K562 (cell line): Measurements from ENCODE around the gene TMEM88. TPM values are rescaled to one million over a fixed set of nuclear protein-coding genes. Genes with fewer than 3 reads are reported as not detected.

ENCODE experiments used
- ATAC-seq: fragments of 200-7000 bp; cut with Tn5 transposase; 3 replicates; pipeline ENCODE4 v1.9.1; 2020; ENCODE audit warnings: moderate library complexity
- BruUV-seq: library from RNA; stranded (reverse); fragments of 400-500 nt; replicated peaks from 2 replicates; lab custom pipeline; 2021; lab: Mats Ljungman, UMichigan
- CTCF ChIA-PET: fragments of 300-600 bp; formaldehyde crosslinking; extraction: SDS; loops from one replicate; lab custom pipeline; 2021; ENCODE audit warnings: low intra/inter-chr PET ratio; lab: Yijun Ruan, JAX
- POLR2A ChIA-PET: fragments of 300-600, 350-650 bp; sonication (Branson Sonifier 250); formaldehyde crosslinking; extraction: SDS; loops from one replicate; lab custom pipeline; 2021; ENCODE audit warnings: antibody characterized with exemption, inconsistent platforms; lab: Yijun Ruan, JAX
- DNase-seq, 4 experiments: peaks; one replicate each; pipeline versions ENCODE4 v3.0.0 to v3.0.0-alpha.2; 2011 to 2018; ENCODE audit warnings: low spot score in 3 of 4, mixed read lengths in 3 of 4; ENCODE audit errors: extremely low read depth in 1 of 4
- FAIRE-seq: peaks from 2 replicates; lab custom pipeline; 2011; peaks lifted over from hg19 to GRCh38; lab: Jason Lieb, UNC
- H2AFZ ChIP-seq: 2 replicates; pipeline ENCODE4 v1.6.0; 2011; ENCODE audit warnings: low read depth, low read length, control low read depth, inconsistent platforms
- H3K27ac ChIP-seq: fragments of 200-600 bp; 3 replicates; pipeline ENCODE4 v1.8.0; 2011; ENCODE audit warnings: low read depth, mild to moderate bottlenecking, control low read depth, inconsistent platforms, low read length, moderate library complexity, mixed read lengths; ENCODE audit errors: extremely low read depth
- H3K27me3 ChIP-seq, 2 experiments: fragments of 300-600 bp in 1 of 2; 2 replicates in 1 of 2; 3 replicates in 1 of 2; pipeline versions ENCODE4 v1.6.0 to v1.8.0; 2011; ENCODE audit warnings: inconsistent platforms in 2 of 2, low read length in 2 of 2, mild to moderate bottlenecking in 1 of 2, mixed read lengths in 1 of 2, moderate library complexity in 1 of 2; ENCODE audit not compliant: control insufficient read depth in 2 of 2, insufficient read depth in 2 of 2
- H3K36me3 ChIP-seq: fragments of 300-600 bp; 3 replicates; pipeline ENCODE4 v1.8.0; 2011; ENCODE audit warnings: mild to moderate bottlenecking, low read length, inconsistent platforms; ENCODE audit not compliant: control insufficient read depth, insufficient read depth
- H3K4me1 ChIP-seq, 2 experiments: fragments of 200-600 bp in 1 of 2; replicated peaks in 1 of 2; 2 replicates in 1 of 2; 3 replicates in 1 of 2; pipeline versions ENCODE4 v1.5.1 to v1.8.0; 2011; ENCODE audit warnings: inconsistent platforms in 2 of 2, low read length in 2 of 2, mild to moderate bottlenecking in 1 of 2, mixed read lengths in 1 of 2, moderate library complexity in 1 of 2; ENCODE audit not compliant: control insufficient read depth in 2 of 2, insufficient read depth in 2 of 2
- H3K4me2 ChIP-seq: 2 replicates; pipeline ENCODE4 v1.6.1; 2011; ENCODE audit warnings: low read length, control low read depth, inconsistent platforms, mixed read lengths; ENCODE audit not compliant: insufficient read depth
- H3K4me3 ChIP-seq: fragments of 200-600 bp; sonication (generic), shearing (Covaris generic); 2 replicates; pipeline ENCODE4 v1.5.1; 2016; ENCODE audit warnings: control low read depth, inconsistent platforms
- H3K79me2 ChIP-seq: fragments of 200-600 bp; 3 replicates; pipeline ENCODE4 v1.8.0; 2011; ENCODE audit warnings: low read length, inconsistent platforms; ENCODE audit not compliant: control insufficient read depth, insufficient read depth
- H3K9ac ChIP-seq, 2 experiments: 2 replicates each; pipeline versions ENCODE4 v1.6.0 to v1.6.1; 2011; ENCODE audit warnings: low read depth in 2 of 2, low read length in 2 of 2, control low read depth in 1 of 2, inconsistent platforms in 1 of 2, mild to moderate bottlenecking in 1 of 2, mixed read lengths in 1 of 2; ENCODE audit not compliant: insufficient read depth in 1 of 2
- H3K9me1 ChIP-seq: one replicate; pipeline ENCODE4 v1.6.0; 2011; ENCODE audit warnings: inconsistent platforms, mild to moderate bottlenecking, low read length, moderate library complexity; ENCODE audit not compliant: control insufficient read depth, insufficient read depth
- H3K9me3 ChIP-seq: replicated peaks from 2 replicates; pipeline ENCODE4 v1.5.1; 2011; ENCODE audit warnings: low read depth, low read length, inconsistent platforms; ENCODE audit not compliant: control insufficient read depth, insufficient read depth
- H4K20me1 ChIP-seq: replicated peaks from 2 replicates; pipeline ENCODE4 v1.6.1; 2011; ENCODE audit warnings: low read length, inconsistent platforms, mixed read lengths; ENCODE audit not compliant: control insufficient read depth, insufficient read depth
- HDGF ChIP-seq: fragments of 450-650 bp; IDR thresholded peaks from 2 replicates; pipeline ENCODE4 v1.6.1; 2016
- HMBOX1 ChIP-seq: sonication (generic); IDR thresholded peaks from 2 replicates; pipeline ENCODE4 v1.6.1; 2016
- HMGN3 ChIP-seq: IDR thresholded peaks from 2 replicates; pipeline ENCODE4 v1.6.1; 2011; ENCODE audit warnings: borderline replicate concordance, low read depth, mild to moderate bottlenecking, mixed read lengths, low read length; ENCODE audit not compliant: insufficient read length; ENCODE audit errors: extremely low read depth
- ILF3 ChIP-seq: fragments of 450-650 bp; IDR thresholded peaks from 2 replicates; pipeline ENCODE4 v1.6.1; 2018; ENCODE audit warnings: antibody characterized with exemption, mild to moderate bottlenecking, moderate library complexity, borderline replicate concordance
- KDM5B ChIP-seq: fragments of 200-600 bp; sonication (generic); IDR thresholded peaks from 2 replicates; pipeline ENCODE4 v1.6.1; 2012; ENCODE audit warnings: low read depth, mild to moderate bottlenecking, moderate library complexity, low read length, control low read depth, inconsistent platforms; ENCODE audit not compliant: insufficient replicate concordance
- MYBL2 ChIP-seq, 2 experiments: fragments of 450-650 bp in 1 of 2; sonication (generic) in 1 of 2; formaldehyde crosslinking in 1 of 2; IDR thresholded peaks; 2 replicates each; pipeline versions ENCODE4 v1.6.1 to v1.8.1; 2017 to 2022; ENCODE audit warnings: borderline replicate concordance in 1 of 2, inconsistent platforms in 1 of 2, low read depth in 1 of 2, mild to moderate bottlenecking in 1 of 2, missing genetic modification reagents in 1 of 2, moderate library complexity in 1 of 2
- NFE2 ChIP-seq: IDR thresholded peaks from 2 replicates; pipeline ENCODE4 v1.6.1; 2014; ENCODE audit warnings: antibody characterized with exemption, low read depth
- POLR2B ChIP-seq: fragments of 450-650 bp; IDR thresholded peaks from 2 replicates; pipeline ENCODE4 v1.6.1; 2018; ENCODE audit warnings: low read depth; ENCODE audit not compliant: partially characterized antibody
- POLR2G ChIP-seq: fragments of 200-400 bp; formaldehyde crosslinking; IDR thresholded peaks from 2 replicates; pipeline ENCODE4 v1.6.1; 2017; ENCODE audit warnings: low read depth, mild to moderate bottlenecking, antibody characterized with exemption, low read length, moderate library complexity
- RBFOX2 ChIP-seq: fragments of 200-400 bp; formaldehyde crosslinking; IDR thresholded peaks from 2 replicates; pipeline ENCODE4 v1.6.1; 2017; ENCODE audit warnings: low read depth, mild to moderate bottlenecking, low read length, moderate library complexity
- RBM22 ChIP-seq: fragments of 200-400 bp; formaldehyde crosslinking; IDR thresholded peaks from 2 replicates; pipeline ENCODE4 v1.6.1; 2018; ENCODE audit warnings: low read length, low read depth; ENCODE audit not compliant: poor library complexity, severe bottlenecking
- SOX6 ChIP-seq: fragments of 450-650 bp; IDR thresholded peaks from 2 replicates; pipeline ENCODE4 v1.6.1; 2014; ENCODE audit warnings: mild to moderate bottlenecking
- SREBF2 ChIP-seq: sonication (generic); formaldehyde crosslinking; IDR thresholded peaks from 2 replicates; pipeline ENCODE4 v1.4.0; 2020; ENCODE audit warnings: mild to moderate bottlenecking, missing genetic modification reagents
- TFAM ChIP-seq: fragments of 250-450 bp; sonication (Bioruptor Pico); conservative IDR thresholded peaks from 2 replicates; pipeline ENCODE4 v1.5.0; 2021; ENCODE audit warnings: mild to moderate bottlenecking, moderate library complexity
- ZNF3 ChIP-seq: fragments of 250-450 bp; sonication (Bioruptor Pico); IDR thresholded peaks from 2 replicates; pipeline ENCODE4 v1.5.0; 2021; ENCODE audit warnings: mild to moderate bottlenecking, moderate library complexity
- WGBS: fragments of 100-300 bp; shearing (Covaris generic); methylation state at CpG from one replicate; pipeline ENCODE4 v1.1.6; 2016; ENCODE audit warnings: low coverage, mixed read lengths; ENCODE audit not compliant: insufficient coverage; ENCODE audit errors: missing lambda C conversion rate; 5-methylcytosine and 5-hydroxymethylcytosine counted together
- in situ Hi-C: fragments of 300-500 bp; cut with MboI; formaldehyde crosslinking; loops from 4 replicates; pipeline ENCODE4 v1.15.0; 2018; ENCODE audit warnings: inconsistent platforms, mixed read lengths
- intact Hi-C: fragments of 100-400 bp; cut with micrococcal nuclease; formaldehyde crosslinking; loops from 2 replicates; pipeline ENCODE4 v1.14.2; 2022
- polyA plus RNA-seq, 8 experiments: library from polyadenylated mRNA; depleted of rRNA in 4 of 8; stranded (reverse) in 5 of 8; unstranded in 3 of 8; fragments of >200 nt; fragmentation: Nextera tagmentation in 2 of 8; fragmentation: Illumina TruSeq in 1 of 8; extraction: Ambion mirVana in 2 of 8; extraction: Trizol in 1 of 8; gene quantifications; 2 replicates each; pipeline versions ENCODE4 v1.2.1 to v1.2.3, GENCODE V29; 2011 to 2014; ENCODE audit warnings: inconsistent platforms in 1 of 8, missing spikeins in 1 of 8
- total RNA-seq, 7 experiments: library from RNA; depleted of rRNA in 6 of 7; stranded (reverse); fragments of >200 nt in 6 of 7; fragmentation: Illumina TruSeq in 2 of 7; extraction: Trizol in 2 of 7; gene quantifications; 2 replicates each; pipeline versions ENCODE4 v1.2.1 to v1.2.3, GENCODE V29; 2011 to 2021; ENCODE audit warnings: low replicate concordance in 1 of 7
- TF ChIP-seq, protein P1 (sequence below): sonication (generic); formaldehyde crosslinking; IDR thresholded peaks from 2 replicates; pipeline ENCODE4 v1.8.1; 2023; ENCODE audit warnings: mild to moderate bottlenecking, missing genetic modification reagents
- TF ChIP-seq, protein P2 (sequence below): fragments of 450-650 bp; formaldehyde crosslinking; IDR thresholded peaks from 2 replicates; pipeline ENCODE4 v1.4.0; 2020; ENCODE audit warnings: mild to moderate bottlenecking, mixed read lengths

TMEM88 gene
- total and polyA plus RNA-seq, 9 of the 15 experiments (the other 6 are each of a cell fraction or from before 2014, with no cell fraction given) = 0.10 to 1.4 (median 0.36) TPM; not detected in 3

GRCh38 chr17:7849130-7849750 lies 5.6 kb upstream of the TMEM88 start:
- ATAC-seq = no peak
- WGBS = 100% methylated on average over 2 of the region's 35 CpGs
- CTCF ChIA-PET = no interaction called here

More at GRCh38 chr17:7849130-7849750, 5.6 kb upstream of the TMEM88 start:
- no peak for FAIRE-seq
- H3K36me3 ChIP-seq = peaks cover 71% of the 10 kb centered on the region; the same call in 2 of the 3 replicates
- TF ChIP-seq RBM22 (peak; percentile 61), HMGN3 (no peak), HMBOX1 (no peak), POLR2B (peak; percentile 22), MYBL2 (IDR thresholded peaks at IDR 0.05; ENCODE audit: low read depth) (no peak), MYBL2 (CRISPR knock-in tag; IDR thresholded peaks at IDR 0.05; ENCODE audit: borderline replicate concordance) (no peak), RBFOX2 (peak; percentile 61), KDM5B (no peak), POLR2G (peak; percentile 72), HDGF (no peak), NFE2 (no peak), TFAM (CRISPR knock-in tag) (no peak), SREBF2 (CRISPR knock-in tag) (no peak), ZNF3 (CRISPR knock-in tag) (no peak), ILF3 (no peak), SOX6 (no peak)
- TF ChIP-seq, protein P1, sequence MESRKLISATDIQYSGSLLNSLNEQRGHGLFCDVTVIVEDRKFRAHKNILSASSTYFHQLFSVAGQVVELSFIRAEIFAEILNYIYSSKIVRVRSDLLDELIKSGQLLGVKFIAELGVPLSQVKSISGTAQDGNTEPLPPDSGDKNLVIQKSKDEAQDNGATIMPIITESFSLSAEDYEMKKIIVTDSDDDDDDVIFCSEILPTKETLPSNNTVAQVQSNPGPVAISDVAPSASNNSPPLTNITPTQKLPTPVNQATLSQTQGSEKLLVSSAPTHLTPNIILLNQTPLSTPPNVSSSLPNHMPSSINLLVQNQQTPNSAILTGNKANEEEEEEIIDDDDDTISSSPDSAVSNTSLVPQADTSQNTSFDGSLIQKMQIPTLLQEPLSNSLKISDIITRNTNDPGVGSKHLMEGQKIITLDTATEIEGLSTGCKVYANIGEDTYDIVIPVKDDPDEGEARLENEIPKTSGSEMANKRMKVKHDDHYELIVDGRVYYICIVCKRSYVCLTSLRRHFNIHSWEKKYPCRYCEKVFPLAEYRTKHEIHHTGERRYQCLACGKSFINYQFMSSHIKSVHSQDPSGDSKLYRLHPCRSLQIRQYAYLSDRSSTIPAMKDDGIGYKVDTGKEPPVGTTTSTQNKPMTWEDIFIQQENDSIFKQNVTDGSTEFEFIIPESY = peak; percentile 55; the same call in 1 of the 2 replicates
- TF ChIP-seq, protein P2, sequence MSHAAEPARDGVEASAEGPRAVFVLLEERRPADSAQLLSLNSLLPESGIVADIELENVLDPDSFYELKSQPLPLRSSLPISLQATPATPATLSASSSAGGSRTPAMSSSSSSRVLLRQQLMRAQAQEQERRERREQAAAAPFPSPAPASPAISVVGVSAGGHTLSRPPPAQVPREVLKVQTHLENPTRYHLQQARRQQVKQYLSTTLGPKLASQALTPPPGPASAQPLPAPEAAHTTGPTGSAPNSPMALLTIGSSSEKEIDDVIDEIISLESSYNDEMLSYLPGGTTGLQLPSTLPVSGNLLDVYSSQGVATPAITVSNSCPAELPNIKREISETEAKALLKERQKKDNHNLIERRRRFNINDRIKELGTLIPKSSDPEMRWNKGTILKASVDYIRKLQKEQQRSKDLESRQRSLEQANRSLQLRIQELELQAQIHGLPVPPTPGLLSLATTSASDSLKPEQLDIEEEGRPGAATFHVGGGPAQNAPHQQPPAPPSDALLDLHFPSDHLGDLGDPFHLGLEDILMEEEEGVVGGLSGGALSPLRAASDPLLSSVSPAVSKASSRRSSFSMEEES = no peak
- H3K4me1 ChIP-seq = peaks cover 0 to 32% of the 10 kb centered on the region in 2 experiments; a peak in 3 of 5 replicates
- no peak for DNase-seq
- no peak overlapping the region for H3K27ac ChIP-seq
- H3K27me3 ChIP-seq = no peaks in the 10 kb centered on the region
- H3K9ac ChIP-seq = no peak overlapping the region
- no peak overlapping the region for H3K4me2 ChIP-seq
- H3K9me3 ChIP-seq = no peaks in the 10 kb centered on the region
- H4K20me1 ChIP-seq = peaks cover 4% of the 10 kb centered on the region; the same call in 1 of the 2 replicates
- H3K9me1 ChIP-seq = peaks cover 3% of the 10 kb centered on the region
- POLR2A ChIA-PET = interaction anchor here (1.3 to 1.6 kb wide), 3 partner anchors 7 to 10 kb away, joined by 4 to 8 read pairs (median 6); partner anchors contain the start of genes CYB5D1 and NAA38
- no peak overlapping the region for H2AFZ ChIP-seq
- intact Hi-C loops = no loop called here
- in situ Hi-C loops = no loop called here
- H3K4me3 ChIP-seq = no peak overlapping the region
- no TSS peak for BruUV-seq
- H3K79me2 ChIP-seq = peaks cover 15% of the 10 kb centered on the region
